Heart right ventricle (tissue), 16 donors: ENCODE results near the gene BCL10. TPM values are rescaled to one million over a fixed set of nuclear protein-coding genes. Genes with fewer than 3 reads are reported as not detected.

Experiments used
- ATAC-seq, 8 donors: fragments of 200-7000 bp; cut with Tn5 transposase; one replicate each; pipeline ENCODE4 v1.9.1; 2020; ENCODE audit warnings: mild to moderate bottlenecking in 8 of 8, moderate library complexity in 8 of 8, moderate number of reproducible peaks in 1 of 8
- DNase-seq, 2 donors: peaks; one replicate each; pipeline ENCODE4 v3.0.0-alpha.2; 2020
- H3K27ac ChIP-seq, 10 donors: fragments of 200-600 bp; sonication (generic) in 2 of 10; one replicate each; pipeline versions ENCODE4 v1.5.0 to v1.8.0; 2020 to 2022; ENCODE audit warnings: mild to moderate bottlenecking in 3 of 10
- H3K27me3 ChIP-seq, 7 donors: fragments of 200-600 bp; one replicate each; pipeline ENCODE4 v1.8.0; 2021 to 2022; ENCODE audit warnings: mild to moderate bottlenecking in 2 of 7
- H3K36me3 ChIP-seq, 9 donors: fragments of 200-600 bp; sonication (generic) in 1 of 9; one replicate each; pipeline versions ENCODE4 v1.5.0 to v1.8.0; 2020 to 2022; ENCODE audit warnings: mild to moderate bottlenecking in 2 of 9
- H3K4me1 ChIP-seq, 9 donors: fragments of 200-600 bp; sonication (generic) in 1 of 9; one replicate each; pipeline versions ENCODE4 v1.5.0 to v1.8.0; 2020 to 2022; ENCODE audit warnings: mild to moderate bottlenecking in 4 of 9
- H3K4me3 ChIP-seq, 10 donors: fragments of 200-600 bp; sonication (generic) in 2 of 10; one replicate each; pipeline versions ENCODE4 v1.5.0 to v1.8.0; 2020 to 2022; ENCODE audit warnings: mild to moderate bottlenecking in 7 of 10, moderate library complexity in 2 of 10
- H3K9me3 ChIP-seq, 11 donors: fragments of 200-600 bp in 10 of 11; sonication (generic) in 2 of 11; one replicate each; pipeline versions ENCODE4 v1.5.0 to v1.8.0; 2013 to 2022; ENCODE audit warnings: mild to moderate bottlenecking in 2 of 11, control low read depth in 1 of 11, moderate library complexity in 1 of 11
- CTCF ChIP-seq, 9 donors: fragments of 200-600 bp; sonication (generic) in 2 of 9; IDR thresholded peaks; one replicate each; pipeline versions ENCODE4 v1.5.0 to v1.8.0; 2021 to 2022; ENCODE audit warnings: antibody characterized with exemption in 9 of 9, mild to moderate bottlenecking in 5 of 9, moderate library complexity in 1 of 9
- WGBS, 2 donors: extraction: QIAGEN DNeasy Blood & Tissue Kit; methylation state at CpG; one replicate each; pipeline ENCODE4 v1.1.7; 2013; ENCODE audit warnings: inconsistent platforms in 1 of 2; 5-methylcytosine and 5-hydroxymethylcytosine counted together
- intact Hi-C, 10 donors: fragments of 100-400 bp; cut with DNase I; formaldehyde crosslinking; loops; one replicate each; pipeline versions ENCODE4 v1.11.1 to v1.14.2; 2022
- polyA plus RNA-seq, 2 donors: library from polyadenylated mRNA; stranded (reverse); fragments of 200-250 nt; gene quantifications; one replicate each; pipeline ENCODE4 v1.2.3, GENCODE V29; 2013
- total RNA-seq, 10 donors: library from RNA; stranded (reverse); fragmentation: NEBNext Ultra II Directional in 3 of 10; extraction: Animal tissue kit (Norgen Biotek cat#: 25700) in 3 of 10; gene quantifications; one replicate each; pipeline versions ENCODE4 v1.2.1 to v1.2.4, GENCODE V29; 2021 to 2023
- donor health status: Arrhythmogenic right ventricular cardiomyopathy.
- donor health status: ischemic (EF 13 %, LVEDD 7.1; RV severe dilation, severe dysfunction).
- donor health status: healthy with polysubstance abuse.
- donor health status: DM: no; HTN: yes; CAD: no.
- donor health status: DM: no; HTN: no; CAD: no.
- donor health status: ischemic (EF 25% LVEDD 6.9; RV normal size, moderate dysfunction).
- donor health status: ischemic (EF 25% LVEDD 5.7; RV mildly dilated, moderate dysfunction).
- donor health status: healthy.
- donor health status: DM: yes; HTN: yes; CAD: no.
- donor health status: Ischemic cardiomyopathy.
- donor health status: ischemic (EF 35%, LVEDD 5.7; RV mildly dilated, moderate dysfunction).
- donor health status: nonischemic (EF 11% LVEDD 7.7; RV severe dilation, severe dysfunction).
- donor health status: DM: yes; HTN: yes; CAD: no.
- donor health status: PGD.
- donor health status: ischemic (EF 29% LVEDD 5.4; RV normal size, mild dysfunction).
- donor health status: nonischemic (EF 23%, LVEDD 6.1; RV moderate dilation, normal function).

Gene BCL10
- total and polyA plus RNA-seq, 12 donors: 4.1 to 15.3 (median 8.9) TPM

DNA sequence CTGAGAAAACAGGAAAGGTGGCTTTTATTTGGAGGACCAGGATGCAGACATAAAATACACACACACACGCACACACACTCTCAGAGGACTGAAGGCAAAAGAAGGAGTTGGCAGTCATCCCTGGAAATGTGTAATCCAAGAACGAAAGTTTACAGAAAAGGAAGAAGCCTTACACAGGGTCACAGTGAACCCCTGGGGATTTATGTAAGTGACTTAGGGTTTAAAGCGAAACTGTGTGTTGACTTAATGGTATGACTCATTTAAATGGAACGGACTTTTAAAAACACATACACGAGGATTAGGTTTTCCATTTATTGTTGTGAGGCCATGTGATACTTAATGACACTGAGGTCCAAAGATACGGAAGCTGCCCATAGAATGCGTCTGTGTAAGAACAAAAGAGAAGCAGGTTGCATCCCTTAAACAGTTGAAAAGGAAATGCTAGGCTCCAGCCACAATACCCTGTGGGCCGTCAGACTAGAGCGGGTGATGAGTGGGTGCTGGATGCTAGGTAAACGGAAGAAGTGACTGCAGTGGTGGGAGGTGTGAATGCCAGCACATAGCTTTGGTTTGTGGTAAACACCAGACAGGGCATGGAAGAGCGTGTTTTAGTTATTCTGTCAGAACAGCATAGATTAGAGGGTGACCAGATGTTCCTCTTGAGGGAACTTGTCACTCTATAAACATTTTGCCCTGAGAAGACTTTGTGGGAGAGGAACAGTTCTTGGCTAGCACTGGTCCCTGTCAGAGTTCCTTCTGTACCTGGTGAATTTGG, 21.6 kb upstream of the BCL10 start:
- TF ChIP-seq CTCF (IDR thresholded peaks at IDR 0.05): no peak
- H3K4me3 ChIP-seq: peak overlapping the region in 4 of 10 donors; percentile 3 to 18 (median 14)
- ATAC-seq (peak; percentile 82 to 97 (median 88)), DNase-seq (peak in 1 of 2 donors; percentile 89)
- no peaks in the 10 kb centered on the region for H3K9me3 ChIP-seq
- intact Hi-C loops: loop anchor here in 1 of 10 donors (1.0 kb wide), 1 partner anchor 22 kb away; the partner anchor contains the start of gene BCL10
- 43 to 57% methylated on average over 11 of the region's 11 CpGs for WGBS, 2 donors
- H3K4me1 ChIP-seq: peaks cover 0 to 26% (median 13%) of the 10 kb centered on the region in 9 donors
- H3K27ac ChIP-seq: peak overlapping the region in 9 of 10 donors; percentile 27 to 73 (median 60)
- no peaks in the 10 kb centered on the region for H3K36me3 ChIP-seq
- no peaks in the 10 kb centered on the region for H3K27me3 ChIP-seq

DNA sequence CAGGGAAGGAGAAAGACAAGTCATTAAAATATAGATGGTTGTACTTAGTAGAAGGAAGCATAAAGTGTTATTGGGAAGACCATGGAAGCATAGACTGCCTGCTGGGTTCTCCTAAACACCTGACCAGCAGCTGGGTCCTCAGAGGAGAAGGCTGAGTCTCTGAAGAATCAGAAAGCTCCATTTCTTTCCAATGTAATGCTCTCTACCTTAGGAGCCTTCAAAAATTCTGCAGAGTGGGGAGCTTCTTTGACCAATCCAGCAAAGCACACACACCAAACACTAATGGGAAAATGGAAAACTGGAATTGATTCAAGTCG, 21.1 kb upstream of the BCL10 start:
- H3K27ac ChIP-seq: peak overlapping the region in 8 of 10 donors; percentile 35 to 73 (median 48)
- peaks cover 0 to 26% (median 13%) of the 10 kb centered on the region in 9 donors for H3K4me1 ChIP-seq
- intact Hi-C loops: loop anchor here in 1 of 10 donors (1.0 kb wide), 1 partner anchor 21 kb away; the partner anchor contains the start of gene BCL10
- 38 to 66% methylated on average over 1 of the region's 1 CpG for WGBS, 2 donors
- no peaks in the 10 kb centered on the region for H3K36me3 ChIP-seq
- H3K4me3 ChIP-seq: peak overlapping the region in 4 of 10 donors; percentile 3 to 18 (median 14)
- H3K27me3 ChIP-seq: no peaks in the 10 kb centered on the region
- ATAC-seq (no peak), DNase-seq (no peak)
- H3K9me3 ChIP-seq: no peaks in the 10 kb centered on the region
- TF ChIP-seq CTCF (IDR thresholded peaks at IDR 0.05): no peak

DNA sequence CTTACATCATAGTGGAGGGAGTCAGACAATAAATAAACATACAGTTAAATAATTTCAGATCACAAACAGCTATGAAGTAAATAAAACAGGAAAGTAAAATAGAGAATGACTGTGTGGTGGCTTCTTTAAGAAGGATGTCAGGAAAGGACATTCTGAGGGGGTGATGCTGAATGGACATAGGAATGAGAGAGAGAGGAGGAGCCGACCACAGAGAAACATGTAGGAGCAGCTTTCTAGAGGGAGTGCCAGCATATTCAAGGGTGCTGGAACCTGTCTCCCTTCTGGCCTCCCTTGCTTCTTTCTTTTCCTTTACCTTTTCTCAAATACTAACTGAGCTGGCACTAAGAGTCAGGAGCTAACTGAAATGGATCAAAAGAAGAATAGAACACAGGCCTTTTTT, 20.5 kb upstream of the BCL10 start:
- H3K27me3 ChIP-seq: no peaks in the 10 kb centered on the region
- no peak overlapping the region for H3K4me3 ChIP-seq
- no peaks in the 10 kb centered on the region for H3K36me3 ChIP-seq
- WGBS, 2 donors: 57 to 78% methylated on average over 1 of the region's 1 CpG
- DNase-seq: no peak
- peak overlapping the region in 5 of 10 donors; percentile 42 to 73 (median 57) for H3K27ac ChIP-seq
- peaks cover 0 to 26% (median 13%) of the 10 kb centered on the region in 9 donors for H3K4me1 ChIP-seq
- TF ChIP-seq CTCF (IDR thresholded peaks at IDR 0.05): no peak
- intact Hi-C loops: loop anchor here in 1 of 10 donors (1.0 kb wide), 1 partner anchor 21 kb away; the partner anchor contains the start of gene BCL10
- no peaks in the 10 kb centered on the region for H3K9me3 ChIP-seq
- no peak for ATAC-seq

- 75 to 92% methylated on average over 4 of the region's 4 CpGs for WGBS, 2 donors
- Histone ChIP-seq H3K4me1 (peaks cover 0 to 26% (median 13%) of the 10 kb centered on the region in 9 donors), H3K9me3 (no peaks in the 10 kb centered on the region), H3K27me3 (no peaks in the 10 kb centered on the region), H3K4me3 (no peak overlapping the region), H3K36me3 (no peaks in the 10 kb centered on the region), H3K27ac (no peak overlapping the region)
- DNase-seq (no peak), ATAC-seq (no peak)
- no peak for TF ChIP-seq CTCF (IDR thresholded peaks at IDR 0.05)
- intact Hi-C loops: no loop called here
Measured at GRCh38 chr1:85295654-85296053, 19.2 kb upstream of the BCL10 start.
